ENCODE data around the gene DNM1.

Gene DNM1

GRCh38 chr9:128163523-128164306, 39.5 kb upstream of the DNM1 start:
- TF ChIP-seq NFIC (IDR thresholded peaks at IDR 0.05): no peak
- TF ChIP-seq YY1 (IDR thresholded peaks at IDR 0.05; ENCODE audit: low read depth): no peak
- TF ChIP-seq USF1 (IDR thresholded peaks at IDR 0.05): no peak
- no peak for TF ChIP-seq TEAD4 (IDR thresholded peaks at IDR 0.05)
- TF ChIP-seq TAF1 (IDR thresholded peaks at IDR 0.05; ENCODE audit: low read depth): no peak
- no peak for TF ChIP-seq RAD21 (IDR thresholded peaks at IDR 0.05; ENCODE audit: low read depth)
- TF ChIP-seq CEBPB (IDR thresholded peaks at IDR 0.05): no peak
- TF ChIP-seq EGR1 (IDR thresholded peaks at IDR 0.05): no peak
- TF ChIP-seq EP300 (IDR thresholded peaks at IDR 0.05; ENCODE audit: borderline replicate concordance): no peak
- TF ChIP-seq FOXM1 (IDR thresholded peaks at IDR 0.05; ENCODE audit: borderline replicate concordance, low read depth): no peak
- no peak for TF ChIP-seq CREB1 (IDR thresholded peaks at IDR 0.05; ENCODE audit: low read depth)
- TF ChIP-seq, protein P1, sequence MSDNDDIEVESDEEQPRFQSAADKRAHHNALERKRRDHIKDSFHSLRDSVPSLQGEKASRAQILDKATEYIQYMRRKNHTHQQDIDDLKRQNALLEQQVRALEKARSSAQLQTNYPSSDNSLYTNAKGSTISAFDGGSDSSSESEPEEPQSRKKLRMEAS (IDR thresholded peaks at IDR 0.05): no peak
- no peak for TF ChIP-seq ZBTB7A (IDR thresholded peaks at IDR 0.05; ENCODE audit: low read depth)
- TF ChIP-seq, protein P2, sequence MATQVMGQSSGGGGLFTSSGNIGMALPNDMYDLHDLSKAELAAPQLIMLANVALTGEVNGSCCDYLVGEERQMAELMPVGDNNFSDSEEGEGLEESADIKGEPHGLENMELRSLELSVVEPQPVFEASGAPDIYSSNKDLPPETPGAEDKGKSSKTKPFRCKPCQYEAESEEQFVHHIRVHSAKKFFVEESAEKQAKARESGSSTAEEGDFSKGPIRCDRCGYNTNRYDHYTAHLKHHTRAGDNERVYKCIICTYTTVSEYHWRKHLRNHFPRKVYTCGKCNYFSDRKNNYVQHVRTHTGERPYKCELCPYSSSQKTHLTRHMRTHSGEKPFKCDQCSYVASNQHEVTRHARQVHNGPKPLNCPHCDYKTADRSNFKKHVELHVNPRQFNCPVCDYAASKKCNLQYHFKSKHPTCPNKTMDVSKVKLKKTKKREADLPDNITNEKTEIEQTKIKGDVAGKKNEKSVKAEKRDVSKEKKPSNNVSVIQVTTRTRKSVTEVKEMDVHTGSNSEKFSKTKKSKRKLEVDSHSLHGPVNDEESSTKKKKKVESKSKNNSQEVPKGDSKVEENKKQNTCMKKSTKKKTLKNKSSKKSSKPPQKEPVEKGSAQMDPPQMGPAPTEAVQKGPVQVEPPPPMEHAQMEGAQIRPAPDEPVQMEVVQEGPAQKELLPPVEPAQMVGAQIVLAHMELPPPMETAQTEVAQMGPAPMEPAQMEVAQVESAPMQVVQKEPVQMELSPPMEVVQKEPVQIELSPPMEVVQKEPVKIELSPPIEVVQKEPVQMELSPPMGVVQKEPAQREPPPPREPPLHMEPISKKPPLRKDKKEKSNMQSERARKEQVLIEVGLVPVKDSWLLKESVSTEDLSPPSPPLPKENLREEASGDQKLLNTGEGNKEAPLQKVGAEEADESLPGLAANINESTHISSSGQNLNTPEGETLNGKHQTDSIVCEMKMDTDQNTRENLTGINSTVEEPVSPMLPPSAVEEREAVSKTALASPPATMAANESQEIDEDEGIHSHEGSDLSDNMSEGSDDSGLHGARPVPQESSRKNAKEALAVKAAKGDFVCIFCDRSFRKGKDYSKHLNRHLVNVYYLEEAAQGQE (IDR thresholded peaks at IDR 0.05; ENCODE audit: low read depth): no peak
- no peak for TF ChIP-seq TCF12 (IDR thresholded peaks at IDR 0.05; ENCODE audit: low read depth)

DNA sequence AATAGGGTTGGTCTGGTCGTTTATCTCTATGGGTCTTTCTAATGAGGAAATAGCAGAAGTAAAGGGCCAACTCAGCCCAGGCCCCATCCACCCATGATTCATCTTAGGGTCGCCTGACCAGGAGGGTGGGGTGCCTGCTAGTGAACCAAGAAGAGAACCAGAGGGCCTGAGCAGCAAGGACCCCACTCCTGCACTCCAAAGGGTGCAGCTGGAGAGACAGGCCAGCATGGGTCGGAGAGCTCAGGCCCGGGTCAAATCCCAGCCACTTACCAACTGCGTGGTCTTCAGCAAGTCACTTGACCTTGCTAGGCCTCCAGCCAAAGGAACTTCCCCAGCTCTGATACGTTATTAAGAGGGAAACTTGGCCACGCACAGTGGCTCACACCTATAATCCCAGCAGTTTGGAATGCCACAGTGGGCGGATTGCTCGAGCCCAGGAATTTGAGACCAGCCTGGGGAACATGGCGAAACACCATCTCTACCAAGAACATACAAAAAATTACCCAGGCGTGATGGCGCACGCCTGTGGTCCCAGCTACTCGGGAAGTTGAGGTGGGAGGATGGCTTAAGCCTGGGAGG, 38.8 kb upstream of the DNM1 start:
- TF ChIP-seq TCF12 (IDR thresholded peaks at IDR 0.05; ENCODE audit: low read depth) (no peak), TEAD4 (IDR thresholded peaks at IDR 0.05) (0 out of 2 replicates have a peak, but pooled peaks have one; percentile 43)

GRCh38 chr9:128166169-128166568, 37.0 kb upstream of the DNM1 start:
- TF ChIP-seq TAF1 (IDR thresholded peaks at IDR 0.05; ENCODE audit: low read depth) (no peak), ZBTB7A (IDR thresholded peaks at IDR 0.05; ENCODE audit: low read depth) (no peak), EP300 (IDR thresholded peaks at IDR 0.05; ENCODE audit: borderline replicate concordance) (no peak), USF1 (IDR thresholded peaks at IDR 0.05) (no peak), EGR1 (IDR thresholded peaks at IDR 0.05) (no peak), TCF12 (IDR thresholded peaks at IDR 0.05; ENCODE audit: low read depth) (no peak), RAD21 (IDR thresholded peaks at IDR 0.05; ENCODE audit: low read depth) (no peak), NFIC (IDR thresholded peaks at IDR 0.05) (no peak)
- TF ChIP-seq, protein P2 (IDR thresholded peaks at IDR 0.05; ENCODE audit: low read depth): no peak

DNA sequence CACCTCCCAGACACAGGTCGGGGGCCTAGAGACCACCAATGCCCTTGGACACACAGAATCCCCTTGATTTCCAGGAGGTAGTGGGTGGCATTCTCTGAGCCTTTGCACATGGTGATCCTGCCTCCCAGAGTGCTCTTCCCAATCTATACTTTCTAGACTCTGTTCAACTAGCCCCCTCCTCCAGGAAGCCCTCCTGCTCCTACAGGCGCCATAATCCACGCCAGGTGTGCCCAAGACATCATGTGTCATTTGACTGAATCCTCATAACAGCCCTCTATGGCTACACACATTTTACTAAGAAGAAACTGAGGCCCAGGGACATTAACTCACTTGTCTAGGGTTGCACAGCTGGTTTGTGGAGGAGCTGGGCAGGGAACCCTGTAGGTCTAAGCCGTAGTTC, 36.0 kb upstream of the DNM1 start:
- TF ChIP-seq TAF1 (IDR thresholded peaks at IDR 0.05; ENCODE audit: low read depth) (no peak), NFIC (IDR thresholded peaks at IDR 0.05) (no peak), EP300 (IDR thresholded peaks at IDR 0.05; ENCODE audit: borderline replicate concordance) (no peak), CEBPB (IDR thresholded peaks at IDR 0.05) (no peak), CREB1 (IDR thresholded peaks at IDR 0.05; ENCODE audit: low read depth) (no peak), TCF12 (IDR thresholded peaks at IDR 0.05; ENCODE audit: low read depth) (no peak), RAD21 (IDR thresholded peaks at IDR 0.05; ENCODE audit: low read depth) (no peak), TEAD4 (IDR thresholded peaks at IDR 0.05) (no peak), ZBTB7A (IDR thresholded peaks at IDR 0.05; ENCODE audit: low read depth) (no peak), USF1 (IDR thresholded peaks at IDR 0.05) (no peak), FOXM1 (IDR thresholded peaks at IDR 0.05; ENCODE audit: borderline replicate concordance, low read depth) (no peak), YY1 (IDR thresholded peaks at IDR 0.05; ENCODE audit: low read depth) (no peak), EGR1 (IDR thresholded peaks at IDR 0.05) (no peak)
- TF ChIP-seq, protein P2 (IDR thresholded peaks at IDR 0.05; ENCODE audit: low read depth): no peak
- TF ChIP-seq, protein P1 (IDR thresholded peaks at IDR 0.05): no peak
